GM23248 (cell line): Measurements from ENCODE around the gene DNAH8.

Experiments
- EZH2 ChIP-seq: fragments of 200-600 bp; sonication (generic); IDR thresholded peaks from 2 replicates; pipeline ENCODE4 v1.6.1; 2018; ENCODE audit warnings: antibody characterized with exemption, mild to moderate bottlenecking; ENCODE audit not compliant: insufficient read depth, poor library complexity, severe bottlenecking
- EZH2phosphoT487 ChIP-seq: fragments of 200-600 bp; sonication (generic); IDR thresholded peaks from 2 replicates; pipeline ENCODE4 v1.6.1; 2018; ENCODE audit warnings: antibody characterized with exemption, moderate library complexity, mild to moderate bottlenecking, low read depth; ENCODE audit not compliant: insufficient read depth

DNA sequence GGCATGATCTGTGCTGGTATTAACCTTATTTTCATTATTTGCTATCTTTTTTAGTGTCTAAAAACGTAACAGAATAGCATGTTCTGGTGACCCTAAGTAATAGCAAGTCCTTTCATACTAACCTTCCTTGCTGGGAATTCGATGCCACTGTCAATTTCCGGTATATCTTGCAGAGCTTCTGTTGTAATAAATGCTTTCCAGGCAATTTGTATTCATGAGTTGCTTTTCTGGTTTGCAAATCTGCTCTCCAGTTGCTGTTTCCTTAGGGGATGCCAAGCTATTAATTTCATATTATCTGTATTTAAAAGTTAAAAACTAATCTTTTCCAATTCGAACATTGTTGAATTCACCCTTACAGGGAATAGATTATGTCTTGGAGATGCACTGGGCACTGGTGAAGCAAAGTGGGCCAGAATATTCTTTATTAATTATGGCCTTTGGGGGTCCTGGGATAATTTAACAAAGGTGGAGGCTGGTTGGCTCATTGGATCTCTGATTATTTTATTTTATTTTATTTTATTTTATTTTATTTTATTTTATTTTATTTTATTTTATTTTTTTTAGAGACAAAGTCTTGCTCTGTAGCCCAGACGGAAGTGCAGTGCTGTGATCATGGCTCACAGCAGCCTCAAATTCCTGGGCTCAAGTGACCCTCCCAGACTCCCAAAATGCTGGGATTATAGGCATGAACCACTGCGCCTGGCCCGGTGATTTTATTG lies 209.8 kb downstream of the DNAH8 start:
- TF ChIP-seq EZH2 (no peak), EZH2phosphoT487 (no peak)
